ENCODE data around the gene B3GLCT.
"Not testable (repeated sequence)": the region's sequence is repeated elsewhere in the genome, so short reads cannot be mapped to it uniquely, and the experiment has no call there.

Gene B3GLCT

GRCh38 chr13:31278869-31279268 is 79.1 kb downstream of the B3GLCT start:
- no peak for DNase-seq (ENCODE audit: low spot score)

- DNase-seq (ENCODE audit: low spot score): no peak
Observed at GRCh38 chr13:31282741-31283455, 83.1 kb downstream of the B3GLCT start.

GRCh38 chr13:31286930-31287329 is 87.2 kb downstream of the B3GLCT start:
- DNase-seq (ENCODE audit: low spot score): no peak

GRCh38 chr13:31301119-31301518 is 101.3 kb downstream of the B3GLCT start:
- DNase-seq (ENCODE audit: low spot score): no peak

- no peak for DNase-seq (ENCODE audit: low spot score)
Observed at GRCh38 chr13:31310356-31310755, 110.6 kb downstream of the B3GLCT start.

- DNase-seq (ENCODE audit: low spot score): no peak
Observed at GRCh38 chr13:31310786-31311185, 111.0 kb downstream of the B3GLCT start.

- DNase-seq (ENCODE audit: low spot score): no peak
Observed at GRCh38 chr13:31311921-31312320, 112.1 kb downstream of the B3GLCT start.

- DNase-seq (ENCODE audit: low spot score): no peak
Observed at GRCh38 chr13:31314961-31315360, 115.2 kb downstream of the B3GLCT start.

- DNase-seq (ENCODE audit: low spot score): no peak
Observed at GRCh38 chr13:31320946-31321345, 121.2 kb downstream of the B3GLCT start.

- DNase-seq (ENCODE audit: low spot score): no peak
Observed at GRCh38 chr13:31321457-31321856, 121.7 kb downstream of the B3GLCT start.

- DNase-seq (ENCODE audit: low spot score): no peak
Observed at GRCh38 chr13:31322026-31322425, 122.3 kb downstream of the B3GLCT start.

- no peak for DNase-seq (ENCODE audit: low spot score)
Observed at GRCh38 chr13:31322702-31323405, 123.1 kb downstream of the B3GLCT start.

- DNase-seq (ENCODE audit: low spot score): no peak
Observed at GRCh38 chr13:31327182-31327860, 127.5 kb downstream of the B3GLCT start.

- DNase-seq (ENCODE audit: low spot score): no peak
Observed at GRCh38 chr13:31328549-31329235, 128.9 kb downstream of the B3GLCT start.

- DNase-seq (ENCODE audit: low spot score): no peak
Observed at GRCh38 chr13:31330236-31330635, 130.5 kb downstream of the B3GLCT start.

GRCh38 chr13:31331068-31331467 is 131.3 kb downstream of the B3GLCT start:
- no peak for DNase-seq (ENCODE audit: low spot score)

GRCh38 chr13:31334547-31334946 is 134.8 kb downstream of the B3GLCT start:
- DNase-seq (ENCODE audit: low spot score): no peak

- DNase-seq (ENCODE audit: low spot score): no peak
Observed at GRCh38 chr13:31334994-31335557, 135.3 kb downstream of the B3GLCT start.

- DNase-seq (ENCODE audit: low spot score): not testable (repeated sequence)
Observed at GRCh38 chr13:31339616-31340015, 139.8 kb downstream of the B3GLCT start.

GRCh38 chr13:31340848-31341247 is 141.1 kb downstream of the B3GLCT start:
- DNase-seq (ENCODE audit: low spot score): not testable (repeated sequence)

- DNase-seq (ENCODE audit: low spot score): no peak
Observed at GRCh38 chr13:31346891-31347290, 147.1 kb downstream of the B3GLCT start.

- no peak for DNase-seq (ENCODE audit: low spot score)
Observed at GRCh38 chr13:31349156-31349555, 149.4 kb downstream of the B3GLCT start.
